NT2/D1 (cell line): ENCODE data around the gene AFF3.

Experiments
- SUZ12 ChIP-seq: IDR thresholded peaks from 2 replicates; pipeline ENCODE4 v1.6.1; 2011; ENCODE audit not compliant: insufficient read length, insufficient read depth; ENCODE audit errors: extremely low read depth
- YY1 ChIP-seq: IDR thresholded peaks from 2 replicates; pipeline ENCODE4 v1.6.1; 2011; ENCODE audit not compliant: insufficient read length, insufficient read depth
- ZNF274 ChIP-seq: IDR thresholded peaks from 2 replicates; pipeline ENCODE4 v1.6.1; 2011; ENCODE audit warnings: mild to moderate bottlenecking, low read depth, low read length

- TF ChIP-seq SUZ12 (no peak), YY1 (no peak), ZNF274 (no peak)
Observed at GRCh38 chr2:99621106-99621505, 521.3 kb downstream of the AFF3 start.
